ENCODE results near the gene RRP36.

Gene RRP36

GRCh38 chr6:43007126-43007525, 14.3 kb upstream of the RRP36 start:
- no peak for DNase-seq
- ATAC-seq: no peak

GRCh38 chr6:43009124-43009523, 12.3 kb upstream of the RRP36 start:
- DNase-seq (peak; percentile 35), ATAC-seq (no peak)

- no peak for DNase-seq
- ATAC-seq: no peak
Observed at GRCh38 chr6:43011207-43011606, 10.2 kb upstream of the RRP36 start.

- no peak for DNase-seq
- no peak for ATAC-seq
Observed at GRCh38 chr6:43012364-43012763, 9.1 kb upstream of the RRP36 start.

GRCh38 chr6:43013097-43013842, 8.2 kb upstream of the RRP36 start:
- ATAC-seq (peak; percentile 23), DNase-seq (no peak)

- ATAC-seq (peak; percentile 95), DNase-seq (peak; percentile 99)
Observed at GRCh38 chr6:43013843-43014433, 7.5 kb upstream of the RRP36 start, which contains the start of the genes KLHDC3 and MEA1. KLHDC3 (plus strand) TSS chr6:43014249; CDS start chr6:43017193, 2,944 bp downstream. MEA1 (minus strand) TSS chr6:43013946; CDS start chr6:43013813, 133 bp downstream.

- DNase-seq (no peak), ATAC-seq (no peak)
Observed at GRCh38 chr6:43014434-43014909, 7.0 kb upstream of the RRP36 start.

GRCh38 chr6:43016176-43016942, 5.1 kb upstream of the RRP36 start:
- DNase-seq (no peak), ATAC-seq (no peak)

GRCh38 chr6:43016943-43017334, 4.5 kb upstream of the RRP36 start:
- no peak for ATAC-seq
- no peak for DNase-seq

GRCh38 chr6:43019152-43019551, 2.3 kb upstream of the RRP36 start:
- no peak for DNase-seq
- ATAC-seq: no peak

GRCh38 chr6:43020052-43020705, 1.2 kb upstream of the RRP36 start:
- no peak for DNase-seq
- no peak for ATAC-seq

- ATAC-seq (no peak), DNase-seq (no peak)
Observed at GRCh38 chr6:43020847-43021246, 576 bp upstream of the RRP36 start.

- ATAC-seq (no peak), DNase-seq (no peak)
Observed at GRCh38 chr6:43024436-43024835, 3.0 kb downstream of the RRP36 start.

- no peak for DNase-seq
- no peak for ATAC-seq
Observed at GRCh38 chr6:43026365-43026764, 4.9 kb downstream of the RRP36 start.

- DNase-seq: no peak
Observed at GRCh38 chr6:43029120-43029519, 7.7 kb downstream of the RRP36 start.

GRCh38 chr6:43032326-43032725, 10.9 kb downstream of the RRP36 start:
- DNase-seq (no peak), ATAC-seq (no peak)

More at GRCh38 chr6:43029120-43029519, 7.7 kb downstream of the RRP36 start:
- ATAC-seq: no peak

GRCh38 chr6:43033496-43034189, 12.2 kb downstream of the RRP36 start:
- ATAC-seq (no peak), DNase-seq (no peak)

GRCh38 chr6:43034190-43034525, 12.7 kb downstream of the RRP36 start:
- no peak for ATAC-seq
- no peak for DNase-seq

GRCh38 chr6:43035495-43036194, 14.2 kb downstream of the RRP36 start:
- no peak for ATAC-seq
- DNase-seq: no peak

- no peak for DNase-seq
- no peak for ATAC-seq
Observed at GRCh38 chr6:43036712-43037111, 15.3 kb downstream of the RRP36 start.

GRCh38 chr6:43037197-43037596, 15.8 kb downstream of the RRP36 start:
- DNase-seq (no peak), ATAC-seq (no peak)

All from stimulated activated naive CD8-positive, alpha-beta T cell treated with anti-CD3 and anti-CD28 coated beads, Interleukin-15, Interleukin-2, amounts not matched to agents 100 U/mL and 50 U/mL, for 24 hours (primary cell).